Measurements from ENCODE around the gene TATDN3. TPM values are rescaled to one million over a fixed set of nuclear protein-coding genes. Genes with fewer than 3 reads are reported as not detected.

TATDN3 gene
- total and polyA plus RNA-seq, 9 of the 15 experiments (the other 6 are each of a cell fraction or from before 2014, with no cell fraction given): 18.3 to 79.9 (median 28.2) TPM

DNA sequence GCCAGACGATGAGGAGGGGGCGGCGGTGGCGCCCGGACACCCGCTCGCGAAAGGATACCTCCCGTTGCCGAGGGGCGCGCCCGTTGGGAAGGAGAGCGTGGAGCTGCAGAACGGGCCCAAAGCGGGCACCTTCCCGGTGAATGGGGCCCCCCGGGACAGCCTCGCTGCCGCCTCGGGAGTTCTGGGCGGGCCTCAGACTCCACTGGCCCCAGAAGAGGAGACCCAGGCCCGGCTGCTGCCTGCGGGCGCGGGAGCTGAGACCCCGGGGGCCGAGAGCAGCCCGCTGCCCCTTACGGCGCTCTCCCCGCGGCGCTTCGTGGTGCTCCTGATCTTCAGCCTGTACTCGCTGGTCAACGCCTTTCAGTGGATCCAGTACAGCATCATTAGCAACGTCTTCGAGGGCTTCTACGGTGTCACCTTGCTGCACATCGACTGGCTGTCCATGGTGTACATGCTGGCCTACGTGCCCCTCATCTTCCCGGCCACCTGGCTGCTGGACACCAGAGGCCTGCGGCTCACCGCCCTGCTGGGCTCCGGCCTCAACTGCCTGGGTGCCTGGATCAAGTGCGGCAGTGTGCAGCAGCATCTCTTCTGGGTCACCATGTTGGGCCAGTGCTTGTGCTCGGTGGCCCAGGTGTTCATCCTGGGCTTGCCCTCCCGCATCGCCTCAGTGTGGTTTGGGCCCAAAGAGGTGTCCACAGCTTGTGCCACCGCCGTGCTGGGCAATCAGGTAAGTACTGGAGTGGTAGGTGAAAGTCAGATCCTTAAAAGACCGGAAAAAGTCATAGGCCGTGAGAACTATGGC, 67.0 kb downstream of the TATDN3 start (continued):
- TF ChIP-seq RBBP5 (IDR thresholded peaks at IDR 0.05; ENCODE audit: borderline replicate concordance, insufficient read depth, low read length, poor library complexity, severe bottlenecking): peak; percentile 88
- TF ChIP-seq ZBTB33 (CRISPR knock-in tag; IDR thresholded peaks at IDR 0.05): no peak
- peak; percentile 73; the same call in 1 of the 2 replicates for TF ChIP-seq HDGF (IDR thresholded peaks at IDR 0.05)
- TF ChIP-seq MAFF (IDR thresholded peaks at IDR 0.05; ENCODE audit: low read length): no peak
- no peak for TF ChIP-seq ZEB2 (IDR thresholded peaks at IDR 0.05)
- TF ChIP-seq, protein P1, sequence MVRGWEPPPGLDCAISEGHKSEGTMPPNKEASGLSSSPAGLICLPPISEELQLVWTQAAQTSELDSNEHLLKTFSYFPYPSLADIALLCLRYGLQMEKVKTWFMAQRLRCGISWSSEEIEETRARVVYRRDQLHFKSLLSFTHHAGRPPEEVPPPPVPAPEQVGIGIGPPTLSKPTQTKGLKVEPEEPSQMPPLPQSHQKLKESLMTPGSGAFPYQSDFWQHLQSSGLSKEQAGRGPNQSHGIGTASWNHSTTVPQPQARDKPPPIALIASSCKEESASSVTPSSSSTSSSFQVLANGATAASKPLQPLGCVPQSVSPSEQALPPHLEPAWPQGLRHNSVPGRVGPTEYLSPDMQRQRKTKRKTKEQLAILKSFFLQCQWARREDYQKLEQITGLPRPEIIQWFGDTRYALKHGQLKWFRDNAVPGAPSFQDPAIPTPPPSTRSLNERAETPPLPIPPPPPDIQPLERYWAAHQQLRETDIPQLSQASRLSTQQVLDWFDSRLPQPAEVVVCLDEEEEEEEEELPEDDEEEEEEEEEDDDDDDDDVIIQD (CRISPR knock-in tag; IDR thresholded peaks at IDR 0.05): 0 out of 2 replicates have a peak, but pooled peaks have one; percentile 33
- TF ChIP-seq COPS2 (conservative IDR thresholded peaks at IDR 0.05): no peak
- TF ChIP-seq ZNF589 (CRISPR knock-in tag; IDR thresholded peaks at IDR 0.05; ENCODE audit: low read depth): no peak
- no peak for TF ChIP-seq SMARCA4 (IDR thresholded peaks at IDR 0.05)
- no peak for TF ChIP-seq BACH1 (tag; IDR thresholded peaks at IDR 0.05)
- no peak for TF ChIP-seq MTF1 (CRISPR knock-in tag; IDR thresholded peaks at IDR 0.05; ENCODE audit: borderline replicate concordance)
- TF ChIP-seq ZNF445 (CRISPR knock-in tag; IDR thresholded peaks at IDR 0.05; ENCODE audit: low read depth): no peak
- TF ChIP-seq SP1 (CRISPR knock-in tag; IDR thresholded peaks at IDR 0.05): no peak
- no peak for TF ChIP-seq TEAD2 (tag; IDR thresholded peaks at IDR 0.05)
- TF ChIP-seq, protein P2, sequence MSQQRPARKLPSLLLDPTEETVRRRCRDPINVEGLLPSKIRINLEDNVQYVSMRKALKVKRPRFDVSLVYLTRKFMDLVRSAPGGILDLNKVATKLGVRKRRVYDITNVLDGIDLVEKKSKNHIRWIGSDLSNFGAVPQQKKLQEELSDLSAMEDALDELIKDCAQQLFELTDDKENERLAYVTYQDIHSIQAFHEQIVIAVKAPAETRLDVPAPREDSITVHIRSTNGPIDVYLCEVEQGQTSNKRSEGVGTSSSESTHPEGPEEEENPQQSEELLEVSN (IDR thresholded peaks at IDR 0.05; ENCODE audit: borderline replicate concordance in 1 of 2, extremely low read depth in 1 of 2, insufficient read depth in 1 of 2, insufficient read length in 1 of 2, low read depth in 1 of 2, low read length in 1 of 2, poor library complexity in 1 of 2, severe bottlenecking in 1 of 2): peak; percentile 33 to 45
- TF ChIP-seq CREBBP (IDR thresholded peaks at IDR 0.05; ENCODE audit: low read depth, low read length): no peak
- TF ChIP-seq YBX1 (IDR thresholded peaks at IDR 0.05): no peak
- TF ChIP-seq MCM7 (IDR thresholded peaks at IDR 0.05): no peak
- TF ChIP-seq CBFA2T2 (conservative IDR thresholded peaks at IDR 0.05): no peak
- no peak for TF ChIP-seq EP300 (IDR thresholded peaks at IDR 0.05; ENCODE audit: low read length)
- no peak for TF ChIP-seq TFAP4 (CRISPR knock-in tag; IDR thresholded peaks at IDR 0.05; ENCODE audit: borderline replicate concordance)
- TF ChIP-seq MAFK (IDR thresholded peaks at IDR 0.05; ENCODE audit: low read length): no peak
- TF ChIP-seq DIDO1 (tag; IDR thresholded peaks at IDR 0.05; ENCODE audit: low read depth): no peak
